Activated naive CD8-positive, alpha-beta T cell treated with anti-CD3 and anti-CD28 coated beads, Interleukin-2, amount 50 U/mL, for 16 hours (primary cell): ENCODE measurements around the gene RPS21.
"Not testable (repeated sequence)": the region's sequence is repeated elsewhere in the genome, so short reads cannot be mapped to it uniquely, and the experiment has no call there.

Source experiments
- DNase-seq: peaks from one replicate; pipeline ENCODE4 v3.0.0-alpha.2; 2020; ENCODE audit warnings: low read depth, low spot score

Gene RPS21

GRCh38 chr20:62365814-62366369 lies 21.0 kb upstream of the RPS21 start:
- DNase-seq, result no peak

GRCh38 chr20:62366370-62367135 lies 20.4 kb upstream of the RPS21 start:
- no peak for DNase-seq

GRCh38 chr20:62367136-62367632 lies 19.7 kb upstream of the RPS21 start, which contains the start of gene LAMA5:
Gene LAMA5 (minus strand): TSS chr20:62367312. CDS start chr20:62367245, 67 bp downstream.
- no peak for DNase-seq

GRCh38 chr20:62367633-62368391 lies 19.1 kb upstream of the RPS21 start:
- DNase-seq, result no peak

GRCh38 chr20:62368392-62368975 lies 18.4 kb upstream of the RPS21 start:
- DNase-seq, result no peak

- no peak for DNase-seq
Observed at GRCh38 chr20:62368976-62369814, 17.7 kb upstream of the RPS21 start.

- no peak for DNase-seq
Observed at GRCh38 chr20:62369815-62370114, 17.1 kb upstream of the RPS21 start.

- no peak for DNase-seq
Observed at GRCh38 chr20:62370115-62370806, 16.6 kb upstream of the RPS21 start.

- no peak for DNase-seq
Observed at GRCh38 chr20:62370807-62371587, 15.9 kb upstream of the RPS21 start.

GRCh38 chr20:62371588-62372041 lies 15.3 kb upstream of the RPS21 start:
- DNase-seq, result no peak

- no peak for DNase-seq
Observed at GRCh38 chr20:62372042-62372993, 14.6 kb upstream of the RPS21 start.

- not testable (repeated sequence) for DNase-seq
Observed at GRCh38 chr20:62373631-62374179, 13.2 kb upstream of the RPS21 start.

- no peak for DNase-seq
Observed at GRCh38 chr20:62374331-62375152, 12.4 kb upstream of the RPS21 start.

GRCh38 chr20:62376112-62377063 lies 10.5 kb upstream of the RPS21 start:
- no peak for DNase-seq

- no peak for DNase-seq
Observed at GRCh38 chr20:62377064-62377461, 9.8 kb upstream of the RPS21 start.

- no peak for DNase-seq
Observed at GRCh38 chr20:62377615-62378178, 9.2 kb upstream of the RPS21 start.
